HuH-7.5 (cell line): ENCODE data around the gene MCM9.
"Not testable (repeated sequence)": the region's sequence is repeated elsewhere in the genome, so short reads cannot be mapped to it uniquely, and the experiment has no call there.

Experiments used
- DNase-seq: peaks from one replicate; pipeline ENCODE4 v3.0.0; 2011; ENCODE audit warnings: low spot score

Gene MCM9

GRCh38 chr6:118799826-118800225 lies 135.1 kb downstream of the MCM9 start:
- no peak for DNase-seq

GRCh38 chr6:118796548-118796947 lies 138.4 kb downstream of the MCM9 start:
- DNase-seq = not testable (repeated sequence)

GRCh38 chr6:118791499-118791898 lies 143.5 kb downstream of the MCM9 start:
- DNase-seq = no peak

- DNase-seq = no peak
These were observed 145.0 kb downstream of the MCM9 start for GRCh38 chr6:118789954-118790353.

- DNase-seq = no peak
These were observed 145.5 kb downstream of the MCM9 start for GRCh38 chr6:118789419-118789818.

GRCh38 chr6:118788702-118789101 lies 146.3 kb downstream of the MCM9 start:
- no peak for DNase-seq

GRCh38 chr6:118787724-118788423 lies 147.1 kb downstream of the MCM9 start:
- DNase-seq = no peak

GRCh38 chr6:118786596-118787453 lies 148.1 kb downstream of the MCM9 start:
- DNase-seq = no peak

- no peak for DNase-seq
These were observed 149.4 kb downstream of the MCM9 start for GRCh38 chr6:118785601-118786000.

- no peak for DNase-seq
These were observed 150.3 kb downstream of the MCM9 start for GRCh38 chr6:118784641-118785164.

GRCh38 chr6:118783931-118784550 lies 150.9 kb downstream of the MCM9 start:
- DNase-seq = no peak

- no peak for DNase-seq
These were observed 152.3 kb downstream of the MCM9 start for GRCh38 chr6:118782651-118783050.

GRCh38 chr6:118781897-118782296 lies 153.1 kb downstream of the MCM9 start:
- no peak for DNase-seq

GRCh38 chr6:118780668-118781067 lies 154.3 kb downstream of the MCM9 start:
- DNase-seq = no peak

GRCh38 chr6:118776607-118777549 lies 158.1 kb downstream of the MCM9 start:
- peak; percentile 52 for DNase-seq

- no peak for DNase-seq
These were observed 159.6 kb downstream of the MCM9 start for GRCh38 chr6:118775381-118775780.

- DNase-seq = no peak
These were observed 160.4 kb downstream of the MCM9 start for GRCh38 chr6:118774581-118774980.

- DNase-seq = no peak
These were observed 162.1 kb downstream of the MCM9 start for GRCh38 chr6:118772886-118773285.

GRCh38 chr6:118771253-118771652 lies 163.7 kb downstream of the MCM9 start:
- DNase-seq = no peak

- DNase-seq = no peak
These were observed 164.1 kb downstream of the MCM9 start for GRCh38 chr6:118770835-118771234.

- no peak for DNase-seq
These were observed 164.7 kb downstream of the MCM9 start for GRCh38 chr6:118770112-118770788.
